K562 (cell line): ENCODE results near the gene NUP210. TPM values are rescaled to one million over a fixed set of nuclear protein-coding genes. Genes with fewer than 3 reads are reported as not detected.
A peak's percentile ranks its signal among the peaks of the same experiment; 100 is the strongest.

Experiments
- ATAC-seq: fragments of 200-7000 bp; cut with Tn5 transposase; 3 replicates; pipeline ENCODE4 v1.9.1; 2020; ENCODE audit warnings: moderate library complexity
- BruUV-seq: library from RNA; stranded (reverse); fragments of 400-500 nt; replicated peaks from 2 replicates; lab custom pipeline; 2021; lab: Mats Ljungman, UMichigan
- CTCF ChIA-PET: fragments of 300-600 bp; formaldehyde crosslinking; extraction: SDS; loops from one replicate; lab custom pipeline; 2021; ENCODE audit warnings: low intra/inter-chr PET ratio; lab: Yijun Ruan, JAX
- POLR2A ChIA-PET: fragments of 300-600, 350-650 bp; sonication (Branson Sonifier 250); formaldehyde crosslinking; extraction: SDS; loops from one replicate; lab custom pipeline; 2021; ENCODE audit warnings: antibody characterized with exemption, inconsistent platforms; lab: Yijun Ruan, JAX
- DNase-seq, 4 experiments: peaks; one replicate each; pipeline versions ENCODE4 v3.0.0 to v3.0.0-alpha.2; 2011 to 2018; ENCODE audit warnings: low spot score in 3 of 4, mixed read lengths in 3 of 4; ENCODE audit errors: extremely low read depth in 1 of 4
- FAIRE-seq: peaks from 2 replicates; lab custom pipeline; 2011; peaks lifted over from hg19 to GRCh38; lab: Jason Lieb, UNC
- H2AFZ ChIP-seq: 2 replicates; pipeline ENCODE4 v1.6.0; 2011; ENCODE audit warnings: low read depth, low read length, control low read depth, inconsistent platforms
- H3K27ac ChIP-seq: fragments of 200-600 bp; 3 replicates; pipeline ENCODE4 v1.8.0; 2011; ENCODE audit warnings: low read depth, mild to moderate bottlenecking, control low read depth, inconsistent platforms, low read length, moderate library complexity, mixed read lengths; ENCODE audit errors: extremely low read depth
- H3K27me3 ChIP-seq, 2 experiments: fragments of 300-600 bp in 1 of 2; 2 replicates in 1 of 2; 3 replicates in 1 of 2; pipeline versions ENCODE4 v1.6.0 to v1.8.0; 2011; ENCODE audit warnings: inconsistent platforms in 2 of 2, low read length in 2 of 2, mild to moderate bottlenecking in 1 of 2, mixed read lengths in 1 of 2, moderate library complexity in 1 of 2; ENCODE audit not compliant: control insufficient read depth in 2 of 2, insufficient read depth in 2 of 2
- H3K36me3 ChIP-seq: fragments of 300-600 bp; 3 replicates; pipeline ENCODE4 v1.8.0; 2011; ENCODE audit warnings: mild to moderate bottlenecking, low read length, inconsistent platforms; ENCODE audit not compliant: control insufficient read depth, insufficient read depth
- H3K4me1 ChIP-seq, 2 experiments: fragments of 200-600 bp in 1 of 2; replicated peaks in 1 of 2; 2 replicates in 1 of 2; 3 replicates in 1 of 2; pipeline versions ENCODE4 v1.5.1 to v1.8.0; 2011; ENCODE audit warnings: inconsistent platforms in 2 of 2, low read length in 2 of 2, mild to moderate bottlenecking in 1 of 2, mixed read lengths in 1 of 2, moderate library complexity in 1 of 2; ENCODE audit not compliant: control insufficient read depth in 2 of 2, insufficient read depth in 2 of 2
- H3K4me2 ChIP-seq: 2 replicates; pipeline ENCODE4 v1.6.1; 2011; ENCODE audit warnings: low read length, control low read depth, inconsistent platforms, mixed read lengths; ENCODE audit not compliant: insufficient read depth
- H3K4me3 ChIP-seq: fragments of 200-600 bp; sonication (generic), shearing (Covaris generic); 2 replicates; pipeline ENCODE4 v1.5.1; 2016; ENCODE audit warnings: control low read depth, inconsistent platforms
- H3K79me2 ChIP-seq: fragments of 200-600 bp; 3 replicates; pipeline ENCODE4 v1.8.0; 2011; ENCODE audit warnings: low read length, inconsistent platforms; ENCODE audit not compliant: control insufficient read depth, insufficient read depth
- H3K9ac ChIP-seq, 2 experiments: 2 replicates each; pipeline versions ENCODE4 v1.6.0 to v1.6.1; 2011; ENCODE audit warnings: low read depth in 2 of 2, low read length in 2 of 2, control low read depth in 1 of 2, inconsistent platforms in 1 of 2, mild to moderate bottlenecking in 1 of 2, mixed read lengths in 1 of 2; ENCODE audit not compliant: insufficient read depth in 1 of 2
- H3K9me1 ChIP-seq: one replicate; pipeline ENCODE4 v1.6.0; 2011; ENCODE audit warnings: inconsistent platforms, mild to moderate bottlenecking, low read length, moderate library complexity; ENCODE audit not compliant: control insufficient read depth, insufficient read depth
- H3K9me3 ChIP-seq: replicated peaks from 2 replicates; pipeline ENCODE4 v1.5.1; 2011; ENCODE audit warnings: low read depth, low read length, inconsistent platforms; ENCODE audit not compliant: control insufficient read depth, insufficient read depth
- H4K20me1 ChIP-seq: replicated peaks from 2 replicates; pipeline ENCODE4 v1.6.1; 2011; ENCODE audit warnings: low read length, inconsistent platforms, mixed read lengths; ENCODE audit not compliant: control insufficient read depth, insufficient read depth
- LARP7 ChIP-seq: fragments of 450-650 bp; IDR thresholded peaks from 2 replicates; pipeline ENCODE4 v1.6.1; 2016
- MTA3 ChIP-seq: fragments of 450-650 bp; formaldehyde crosslinking; IDR thresholded peaks from 2 replicates; pipeline ENCODE4 v1.6.1; 2017; ENCODE audit warnings: mild to moderate bottlenecking, borderline replicate concordance
- PCBP1 ChIP-seq: fragments of 200-400 bp; formaldehyde crosslinking; IDR thresholded peaks from 2 replicates; pipeline ENCODE4 v1.6.1; 2018; ENCODE audit warnings: mild to moderate bottlenecking, low read depth, low read length; ENCODE audit not compliant: poor library complexity, severe bottlenecking
- POLR2G ChIP-seq: fragments of 200-400 bp; formaldehyde crosslinking; IDR thresholded peaks from 2 replicates; pipeline ENCODE4 v1.6.1; 2017; ENCODE audit warnings: low read depth, mild to moderate bottlenecking, antibody characterized with exemption, low read length, moderate library complexity
- PTRF ChIP-seq: fragments of 450-650 bp; IDR thresholded peaks from 2 replicates; pipeline ENCODE4 v1.6.1; 2016; ENCODE audit warnings: mild to moderate bottlenecking, missing genetic modification characterization, missing compliant biosample characterization
- RBM22 ChIP-seq: fragments of 200-400 bp; formaldehyde crosslinking; IDR thresholded peaks from 2 replicates; pipeline ENCODE4 v1.6.1; 2018; ENCODE audit warnings: low read length, low read depth; ENCODE audit not compliant: poor library complexity, severe bottlenecking
- WGBS: fragments of 100-300 bp; shearing (Covaris generic); methylation state at CpG from one replicate; pipeline ENCODE4 v1.1.6; 2016; ENCODE audit warnings: low coverage, mixed read lengths; ENCODE audit not compliant: insufficient coverage; ENCODE audit errors: missing lambda C conversion rate; 5-methylcytosine and 5-hydroxymethylcytosine counted together
- in situ Hi-C: fragments of 300-500 bp; cut with MboI; formaldehyde crosslinking; loops from 4 replicates; pipeline ENCODE4 v1.15.0; 2018; ENCODE audit warnings: inconsistent platforms, mixed read lengths
- intact Hi-C: fragments of 100-400 bp; cut with micrococcal nuclease; formaldehyde crosslinking; loops from 2 replicates; pipeline ENCODE4 v1.14.2; 2022
- polyA plus RNA-seq, 8 experiments: library from polyadenylated mRNA; depleted of rRNA in 4 of 8; stranded (reverse) in 5 of 8; unstranded in 3 of 8; fragments of >200 nt; fragmentation: Nextera tagmentation in 2 of 8; fragmentation: Illumina TruSeq in 1 of 8; extraction: Ambion mirVana in 2 of 8; extraction: Trizol in 1 of 8; gene quantifications; 2 replicates each; pipeline versions ENCODE4 v1.2.1 to v1.2.3, GENCODE V29; 2011 to 2014; ENCODE audit warnings: inconsistent platforms in 1 of 8, missing spikeins in 1 of 8
- total RNA-seq, 7 experiments: library from RNA; depleted of rRNA in 6 of 7; stranded (reverse); fragments of >200 nt in 6 of 7; fragmentation: Illumina TruSeq in 2 of 7; extraction: Trizol in 2 of 7; gene quantifications; 2 replicates each; pipeline versions ENCODE4 v1.2.1 to v1.2.3, GENCODE V29; 2011 to 2021; ENCODE audit warnings: low replicate concordance in 1 of 7
- TF ChIP-seq, protein P1 (sequence below): fragments of 450-650 bp; formaldehyde crosslinking; IDR thresholded peaks from 2 replicates; pipeline ENCODE4 v1.4.0; 2020; ENCODE audit warnings: mild to moderate bottlenecking, moderate library complexity
- TF ChIP-seq, protein P2 (sequence below): sonication (generic); formaldehyde crosslinking; IDR thresholded peaks from 2 replicates; pipeline ENCODE4 v1.8.1; 2023; ENCODE audit warnings: mild to moderate bottlenecking, missing genetic modification reagents

Gene NUP210
- total and polyA plus RNA-seq, 9 of the 15 experiments (the other 6 are each of a cell fraction or from before 2014, with no cell fraction given) = 1.2 to 138 (median 44.0) TPM

DNA sequence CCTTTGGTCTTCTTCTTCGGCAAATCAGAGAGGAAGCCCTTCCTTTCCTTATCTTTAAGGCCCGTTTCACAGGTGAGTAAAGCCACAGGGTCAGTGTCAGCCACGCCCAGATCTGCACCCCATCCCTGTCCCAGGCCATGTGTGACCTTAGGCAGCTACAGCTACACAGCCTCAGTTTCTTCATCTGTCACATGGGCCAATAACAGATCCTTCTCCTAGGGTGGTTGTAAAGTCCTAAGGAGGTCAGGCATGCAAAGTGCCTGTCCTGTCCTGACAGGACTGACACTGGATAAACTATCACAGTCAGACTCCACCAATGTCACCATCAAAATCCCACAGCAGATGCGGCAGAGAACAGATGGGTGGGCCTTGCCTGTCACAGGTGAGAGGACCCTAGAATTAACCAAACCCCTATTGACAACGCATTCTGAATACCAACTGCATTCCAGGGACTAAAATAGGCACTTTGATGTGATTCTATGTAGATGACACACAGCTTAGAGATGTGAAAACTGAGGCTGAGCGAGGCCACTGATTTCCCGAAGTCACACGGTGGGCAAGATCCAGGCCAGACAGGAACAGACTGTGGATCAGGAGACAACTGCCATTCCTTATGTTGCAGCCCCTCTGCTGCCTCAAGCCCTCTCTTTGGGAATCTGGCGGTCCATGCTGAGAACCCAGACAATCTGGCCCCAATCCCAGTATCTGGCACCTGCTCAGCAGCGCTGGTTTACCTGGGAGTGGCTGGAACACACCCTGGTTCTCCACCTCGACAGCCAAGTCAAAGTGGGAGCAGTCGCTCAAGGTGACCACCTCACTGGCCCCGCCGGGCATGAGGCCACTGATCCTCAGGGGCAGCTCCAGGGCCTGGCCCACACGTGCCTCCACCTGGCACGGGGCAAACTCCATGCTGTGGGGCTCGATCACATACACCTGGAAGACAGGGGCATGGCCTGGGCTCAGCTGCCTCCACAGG, 48.7 kb downstream of the NUP210 start:
- Histone ChIP-seq H3K36me3 (peaks cover 87% of the 10 kb centered on the region), H3K27ac (no peak overlapping the region), H3K9ac (no peak overlapping the region; a peak in 1 of 4 replicates), H3K4me2 (no peak overlapping the region), H3K4me3 (no peak overlapping the region), H4K20me1 (peaks cover 6% of the 10 kb centered on the region; the same call in 1 of the 2 replicates), H3K27me3 (no peaks in the 10 kb centered on the region), H3K9me1 (no peaks in the 10 kb centered on the region), H3K79me2 (no peaks in the 10 kb centered on the region)
- FAIRE-seq = no peak
- ATAC-seq = no peak
- TF ChIP-seq, protein P1, sequence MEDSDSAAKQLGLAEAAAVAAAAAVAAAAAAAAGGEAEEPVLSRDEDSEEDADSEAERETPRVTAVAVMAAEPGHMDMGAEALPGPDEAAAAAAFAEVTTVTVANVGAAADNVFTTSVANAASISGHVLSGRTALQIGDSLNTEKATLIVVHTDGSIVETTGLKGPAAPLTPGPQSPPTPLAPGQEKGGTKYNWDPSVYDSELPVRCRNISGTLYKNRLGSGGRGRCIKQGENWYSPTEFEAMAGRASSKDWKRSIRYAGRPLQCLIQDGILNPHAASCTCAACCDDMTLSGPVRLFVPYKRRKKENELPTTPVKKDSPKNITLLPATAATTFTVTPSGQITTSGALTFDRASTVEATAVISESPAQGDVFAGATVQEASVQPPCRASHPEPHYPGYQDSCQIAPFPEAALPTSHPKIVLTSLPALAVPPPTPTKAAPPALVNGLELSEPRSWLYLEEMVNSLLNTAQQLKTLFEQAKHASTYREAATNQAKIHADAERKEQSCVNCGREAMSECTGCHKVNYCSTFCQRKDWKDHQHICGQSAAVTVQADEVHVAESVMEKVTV (CRISPR knock-in tag) = no peak
- no peak for TF ChIP-seq PCBP1
- no peak for TF ChIP-seq LARP7
- TF ChIP-seq RBM22 = peak; percentile 76
- TF ChIP-seq PTRF (tag) = no peak
- TF ChIP-seq MTA3 = no peak
- TF ChIP-seq, protein P2, sequence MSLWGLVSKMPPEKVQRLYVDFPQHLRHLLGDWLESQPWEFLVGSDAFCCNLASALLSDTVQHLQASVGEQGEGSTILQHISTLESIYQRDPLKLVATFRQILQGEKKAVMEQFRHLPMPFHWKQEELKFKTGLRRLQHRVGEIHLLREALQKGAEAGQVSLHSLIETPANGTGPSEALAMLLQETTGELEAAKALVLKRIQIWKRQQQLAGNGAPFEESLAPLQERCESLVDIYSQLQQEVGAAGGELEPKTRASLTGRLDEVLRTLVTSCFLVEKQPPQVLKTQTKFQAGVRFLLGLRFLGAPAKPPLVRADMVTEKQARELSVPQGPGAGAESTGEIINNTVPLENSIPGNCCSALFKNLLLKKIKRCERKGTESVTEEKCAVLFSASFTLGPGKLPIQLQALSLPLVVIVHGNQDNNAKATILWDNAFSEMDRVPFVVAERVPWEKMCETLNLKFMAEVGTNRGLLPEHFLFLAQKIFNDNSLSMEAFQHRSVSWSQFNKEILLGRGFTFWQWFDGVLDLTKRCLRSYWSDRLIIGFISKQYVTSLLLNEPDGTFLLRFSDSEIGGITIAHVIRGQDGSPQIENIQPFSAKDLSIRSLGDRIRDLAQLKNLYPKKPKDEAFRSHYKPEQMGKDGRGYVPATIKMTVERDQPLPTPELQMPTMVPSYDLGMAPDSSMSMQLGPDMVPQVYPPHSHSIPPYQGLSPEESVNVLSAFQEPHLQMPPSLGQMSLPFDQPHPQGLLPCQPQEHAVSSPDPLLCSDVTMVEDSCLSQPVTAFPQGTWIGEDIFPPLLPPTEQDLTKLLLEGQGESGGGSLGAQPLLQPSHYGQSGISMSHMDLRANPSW (CRISPR knock-in tag) = no peak
- peak; percentile 70 for TF ChIP-seq POLR2G
- TF ChIP-seq, all 486 proteins: peak for 2
- 95% methylated on average over 17 of the region's 17 CpGs for WGBS
- in situ Hi-C loops = no loop called here
- H3K4me1 ChIP-seq = no peaks in the 10 kb centered on the region
- no TSS peak for BruUV-seq
- ChIA-PET CTCF (no interaction called here), POLR2A (interaction anchor here (0.9 to 1.2 kb wide), 2 partner anchors 13 to 28 kb away, joined by 3 read pairs; no protein-coding TSS in a partner anchor)
- no peak overlapping the region for H2AFZ ChIP-seq
- DNase-seq = no peak
- no peaks in the 10 kb centered on the region for H3K9me3 ChIP-seq
- intact Hi-C loops = no loop called here
